ENCODE measurements around the gene IZUMO4. TPM values are rescaled to one million over a fixed set of nuclear protein-coding genes. Genes with fewer than 3 reads are reported as not detected.

The IZUMO4 gene
- total RNA-seq, 1 experiment from 2014 or later = 1.5 TPM

DNA sequence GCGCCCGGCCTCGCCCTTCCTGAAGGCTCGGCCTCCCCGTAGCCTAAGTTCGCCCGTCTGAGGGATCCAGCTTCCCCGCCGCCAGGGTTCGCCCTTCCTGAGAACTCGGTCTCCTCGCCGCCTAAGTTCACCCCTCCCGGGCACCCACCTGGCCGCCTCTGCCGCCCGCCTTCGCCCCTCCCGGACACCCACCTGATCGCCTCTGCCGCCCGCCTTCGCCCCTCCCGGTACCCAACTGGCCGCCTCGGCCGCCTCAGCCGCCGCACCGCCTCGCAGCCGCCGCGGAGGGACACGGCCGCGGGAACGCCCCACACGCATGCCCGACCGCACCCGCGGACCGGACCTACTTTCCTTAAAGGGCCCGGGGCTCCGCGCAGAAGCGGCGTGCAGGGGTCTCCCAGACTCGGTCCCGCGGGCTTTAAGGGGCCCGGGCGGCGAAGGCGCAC, 658 bp upstream of the IZUMO4 start, which contains the start of gene MOB3A:
TSS of gene MOB3A (minus strand) at position 293 of the 446 bp plus-strand sequence. CDS start 17,766 bp downstream, outside the sequence.
- peak in 1 of 2 experiments; percentile 66 for DNase-seq
- ChIA-PET CTCF (interaction anchor here (0.6 kb wide), 1 partner anchor 211 kb away, joined by 10 read pairs; the partner anchor contains the start of gene ABHD17A), POLR2A (ENCODE audit: unreplicated experiment) (no interaction called here)
- H3K4me3 ChIP-seq = peak within 1 kb of the TSS; percentile 68
- no peaks in the 10 kb centered on the region for H3K9me3 ChIP-seq (ENCODE audit: insufficient read depth, low read depth)
- no peaks in the 10 kb centered on the region for H3K9me2 ChIP-seq (ENCODE audit: insufficient read depth)
- intact Hi-C loops (cut with micrococcal nuclease; ENCODE audit: unreplicated experiment) = loop anchor here (10.0 kb wide), 1 partner anchor 59 kb away; the partner anchor contains the start of gene AP3D1
- H3K27me3 ChIP-seq (ENCODE audit: insufficient read depth, low read depth) = no peaks in the 10 kb centered on the region
- no peak for TF ChIP-seq EZH2 (IDR thresholded peaks at IDR 0.05; ENCODE audit: low read depth)
- TF ChIP-seq, protein P1, sequence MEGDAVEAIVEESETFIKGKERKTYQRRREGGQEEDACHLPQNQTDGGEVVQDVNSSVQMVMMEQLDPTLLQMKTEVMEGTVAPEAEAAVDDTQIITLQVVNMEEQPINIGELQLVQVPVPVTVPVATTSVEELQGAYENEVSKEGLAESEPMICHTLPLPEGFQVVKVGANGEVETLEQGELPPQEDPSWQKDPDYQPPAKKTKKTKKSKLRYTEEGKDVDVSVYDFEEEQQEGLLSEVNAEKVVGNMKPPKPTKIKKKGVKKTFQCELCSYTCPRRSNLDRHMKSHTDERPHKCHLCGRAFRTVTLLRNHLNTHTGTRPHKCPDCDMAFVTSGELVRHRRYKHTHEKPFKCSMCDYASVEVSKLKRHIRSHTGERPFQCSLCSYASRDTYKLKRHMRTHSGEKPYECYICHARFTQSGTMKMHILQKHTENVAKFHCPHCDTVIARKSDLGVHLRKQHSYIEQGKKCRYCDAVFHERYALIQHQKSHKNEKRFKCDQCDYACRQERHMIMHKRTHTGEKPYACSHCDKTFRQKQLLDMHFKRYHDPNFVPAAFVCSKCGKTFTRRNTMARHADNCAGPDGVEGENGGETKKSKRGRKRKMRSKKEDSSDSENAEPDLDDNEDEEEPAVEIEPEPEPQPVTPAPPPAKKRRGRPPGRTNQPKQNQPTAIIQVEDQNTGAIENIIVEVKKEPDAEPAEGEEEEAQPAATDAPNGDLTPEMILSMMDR (conservative IDR thresholded peaks at IDR 0.05) = 0 out of 2 replicates have a peak, but pooled peaks have one; percentile 50
- BruUV-seq (replicated peaks) = no TSS peak
- H2AFZ ChIP-seq = peak within 1 kb of the TSS; percentile 81
- H3K79me2 ChIP-seq (ENCODE audit: low read depth) = peaks cover 7% of the 10 kb centered on the region; the same call in 1 of the 2 replicates
- H4K20me1 ChIP-seq (ENCODE audit: insufficient read depth) = no peaks in the 10 kb centered on the region
- H3K4me2 ChIP-seq = peak within 1 kb of the TSS; percentile 91
- H3K27ac ChIP-seq = peak within 1 kb of the TSS; percentile 67
- H3F3A ChIP-seq (ENCODE audit: insufficient read depth, low read depth) = no peaks in the 10 kb centered on the region
- H3K4me1 ChIP-seq (replicated peaks; ENCODE audit: insufficient read depth) = 0 out of 2 replicates have a peak, but pooled peaks cover under 1% of the 10 kb centered on the region
- H3K36me3 ChIP-seq (ENCODE audit: low read depth) = no peaks in the 10 kb centered on the region

DNA sequence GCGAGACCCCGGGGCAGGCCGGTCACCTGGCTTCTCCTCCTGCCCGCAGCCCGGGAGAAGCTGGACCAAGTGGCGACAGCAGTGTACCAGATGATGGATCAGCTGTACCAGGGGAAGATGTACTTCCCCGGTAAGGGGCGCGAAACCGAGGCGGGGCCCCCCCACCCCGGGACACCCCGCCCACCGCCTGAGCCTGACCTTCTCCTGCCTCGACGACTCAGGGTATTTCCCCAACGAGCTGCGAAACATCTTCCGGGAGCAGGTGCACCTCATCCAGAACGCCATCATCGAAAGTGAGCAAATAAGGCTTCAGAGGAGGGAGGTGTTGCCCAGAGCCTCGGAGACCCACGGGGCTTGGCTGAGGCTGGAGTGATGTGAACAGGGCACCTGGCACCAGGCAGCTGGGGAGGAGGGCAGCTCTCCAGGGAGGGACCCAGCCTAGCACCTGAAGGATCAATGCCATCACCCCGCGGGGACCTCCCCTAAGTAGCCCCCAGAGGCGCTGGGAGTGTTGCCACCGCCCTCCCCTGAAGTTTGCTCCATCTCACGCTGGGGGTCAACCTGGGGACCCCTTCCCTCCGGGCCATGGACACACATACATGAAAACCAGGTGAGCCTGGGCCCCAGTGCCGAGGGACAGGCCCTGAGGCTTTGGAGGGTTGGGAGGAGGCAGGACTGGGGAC, 629 bp downstream of the IZUMO4 start:
- BruUV-seq (replicated peaks) = no TSS peak
- Histone ChIP-seq H3K79me2 (ENCODE audit: low read depth) (peaks cover 7% of the 10 kb centered on the region; the same call in 1 of the 2 replicates), H4K20me1 (ENCODE audit: insufficient read depth) (no peaks in the 10 kb centered on the region), H3K4me1 (replicated peaks; ENCODE audit: insufficient read depth) (no peaks in the 10 kb centered on the region), H3K9me3 (ENCODE audit: insufficient read depth, low read depth) (no peaks in the 10 kb centered on the region), H3K36me3 (ENCODE audit: low read depth) (no peaks in the 10 kb centered on the region), H3K4me3 (peak overlapping the region; percentile 54; the same call in 1 of the 2 replicates), H3K27me3 (ENCODE audit: insufficient read depth, low read depth) (no peaks in the 10 kb centered on the region), H3K27ac (no peak overlapping the region), H3F3A (ENCODE audit: insufficient read depth, low read depth) (no peaks in the 10 kb centered on the region), H3K4me2 (peak overlapping the region; percentile 91), H2AFZ (no peak overlapping the region), H3K9me2 (ENCODE audit: insufficient read depth) (no peaks in the 10 kb centered on the region)
- ChIA-PET CTCF (interaction anchor here (0.6 kb wide), 1 partner anchor 81 kb away, joined by 3 read pairs; no protein-coding TSS in a partner anchor), POLR2A (ENCODE audit: unreplicated experiment) (interaction anchor here (0.7 kb wide), 2 partner anchors 54 to 497 kb away, joined by 3 to 5 read pairs; partner anchors contain the start of gene AP3D1)
- intact Hi-C loops (cut with micrococcal nuclease; ENCODE audit: unreplicated experiment) = loop anchor here (10.0 kb wide), 1 partner anchor 57 kb away; the partner anchor contains the start of gene AP3D1
- TF ChIP-seq, protein P1 (conservative IDR thresholded peaks at IDR 0.05) = no peak; the same call in 1 of the 2 replicates
- TF ChIP-seq EZH2 (IDR thresholded peaks at IDR 0.05; ENCODE audit: low read depth) = no peak
- DNase-seq = no peak

DNA sequence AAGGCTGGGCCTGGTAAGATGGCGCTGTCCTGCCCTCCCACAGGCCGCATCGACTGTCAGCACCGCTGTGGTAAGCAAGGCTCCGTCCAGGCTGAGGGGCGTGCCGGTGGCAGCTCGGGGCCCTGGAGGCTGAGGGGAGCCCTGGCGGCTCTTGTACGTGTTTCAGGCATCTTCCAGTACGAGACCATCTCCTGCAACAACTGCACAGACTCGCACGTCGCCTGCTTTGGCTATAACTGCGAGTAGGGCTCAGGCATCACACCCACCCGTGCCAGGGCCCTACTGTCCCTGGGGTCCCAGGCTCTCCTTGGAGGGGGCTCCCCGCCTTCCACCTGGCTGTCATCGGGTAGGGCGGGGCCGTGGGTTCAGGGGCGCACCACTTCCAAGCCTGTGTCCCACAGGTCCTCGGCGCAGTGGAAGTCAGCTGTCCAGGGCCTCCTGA, 1.2 kb downstream of the IZUMO4 start:
- Histone ChIP-seq H3K79me2 (ENCODE audit: low read depth) (peaks cover 7% of the 10 kb centered on the region; the same call in 1 of the 2 replicates), H3K4me3 (no peak overlapping the region), H3K4me2 (0 out of 2 replicates have a peak overlapping the region, but pooled peaks have one; percentile 91), H3K36me3 (ENCODE audit: low read depth) (no peaks in the 10 kb centered on the region), H3K27ac (no peak overlapping the region), H3K27me3 (ENCODE audit: insufficient read depth, low read depth) (no peaks in the 10 kb centered on the region), H3K9me2 (ENCODE audit: insufficient read depth) (no peaks in the 10 kb centered on the region), H3K9me3 (ENCODE audit: insufficient read depth, low read depth) (no peaks in the 10 kb centered on the region), H3K4me1 (replicated peaks; ENCODE audit: insufficient read depth) (no peaks in the 10 kb centered on the region), H3F3A (ENCODE audit: insufficient read depth, low read depth) (no peaks in the 10 kb centered on the region), H4K20me1 (ENCODE audit: insufficient read depth) (no peaks in the 10 kb centered on the region), H2AFZ (no peak overlapping the region)
- DNase-seq = no peak
- no TSS peak for BruUV-seq (replicated peaks)
- TF ChIP-seq, protein P1 (conservative IDR thresholded peaks at IDR 0.05) = no peak
- TF ChIP-seq EZH2 (IDR thresholded peaks at IDR 0.05; ENCODE audit: low read depth) = no peak
- intact Hi-C loops (cut with micrococcal nuclease; ENCODE audit: unreplicated experiment) = loop anchor here (10.0 kb wide), 1 partner anchor 57 kb away; the partner anchor contains the start of gene AP3D1
- CTCF ChIA-PET = no interaction called here
- POLR2A ChIA-PET (ENCODE audit: unreplicated experiment) = no interaction called here

Data from PC-9 (cell line).